Progenitor cell of endocrine pancreas (in vitro differentiated cells): ENCODE data around the gene OR4D1. TPM values are rescaled to one million over a fixed set of nuclear protein-coding genes. Genes with fewer than 3 reads are reported as not detected.
A peak's percentile ranks its signal among the peaks of the same experiment; 100 is the strongest.
"Not testable (repeated sequence)": the region's sequence is repeated elsewhere in the genome, so short reads cannot be mapped to it uniquely, and the experiment has no call there.

Experiments
- DNase-seq: peaks from one replicate; pipeline ENCODE4 v3.0.0; 2021; ENCODE audit warnings: low spot score; ENCODE audit not compliant: unreplicated experiment
- H3K27ac Mint-ChIP-seq: 2 replicates; pipeline ENCODE4 v1.8.0; 2021; ENCODE audit warnings: mild to moderate bottlenecking, moderate library complexity, mixed read lengths
- H3K27me3 Mint-ChIP-seq: 2 replicates; pipeline ENCODE4 v1.8.0; 2021; ENCODE audit warnings: mixed read lengths
- H3K36me3 Mint-ChIP-seq: 2 replicates; pipeline ENCODE4 v1.8.0; 2022; ENCODE audit warnings: mixed read lengths; ENCODE audit not compliant: insufficient read depth
- H3K4me1 Mint-ChIP-seq: 2 replicates; pipeline ENCODE4 v1.8.0; 2021; ENCODE audit warnings: low read depth, mixed read lengths
- H3K4me3 Mint-ChIP-seq: 2 replicates; pipeline ENCODE4 v1.8.0; 2021; ENCODE audit warnings: low read depth, mild to moderate bottlenecking, moderate library complexity, mixed read lengths
- H3K9me3 Mint-ChIP-seq: 2 replicates; pipeline ENCODE4 v1.8.0; 2021; ENCODE audit warnings: low read depth, mixed read lengths
- total RNA-seq: library from RNA; stranded (reverse); gene quantifications from 2 replicates; pipeline ENCODE4 v1.2.1, GENCODE V29; 2021
- TF ChIP-seq, protein P1 (sequence below): fragments of 200-600 bp; sonication (generic); IDR thresholded peaks from one replicate; pipeline ENCODE4 v1.5.0; 2021; ENCODE audit warnings: antibody characterized with exemption, mild to moderate bottlenecking; ENCODE audit not compliant: unreplicated experiment

Gene OR4D1
- total RNA-seq, 1 donor from 2014 or later: not detected

GRCh38 chr17:58119491-58119890, 28.7 kb upstream of the OR4D1 start:
- H3K27ac Mint-ChIP-seq: no peak overlapping the region
- TF ChIP-seq, protein P1, sequence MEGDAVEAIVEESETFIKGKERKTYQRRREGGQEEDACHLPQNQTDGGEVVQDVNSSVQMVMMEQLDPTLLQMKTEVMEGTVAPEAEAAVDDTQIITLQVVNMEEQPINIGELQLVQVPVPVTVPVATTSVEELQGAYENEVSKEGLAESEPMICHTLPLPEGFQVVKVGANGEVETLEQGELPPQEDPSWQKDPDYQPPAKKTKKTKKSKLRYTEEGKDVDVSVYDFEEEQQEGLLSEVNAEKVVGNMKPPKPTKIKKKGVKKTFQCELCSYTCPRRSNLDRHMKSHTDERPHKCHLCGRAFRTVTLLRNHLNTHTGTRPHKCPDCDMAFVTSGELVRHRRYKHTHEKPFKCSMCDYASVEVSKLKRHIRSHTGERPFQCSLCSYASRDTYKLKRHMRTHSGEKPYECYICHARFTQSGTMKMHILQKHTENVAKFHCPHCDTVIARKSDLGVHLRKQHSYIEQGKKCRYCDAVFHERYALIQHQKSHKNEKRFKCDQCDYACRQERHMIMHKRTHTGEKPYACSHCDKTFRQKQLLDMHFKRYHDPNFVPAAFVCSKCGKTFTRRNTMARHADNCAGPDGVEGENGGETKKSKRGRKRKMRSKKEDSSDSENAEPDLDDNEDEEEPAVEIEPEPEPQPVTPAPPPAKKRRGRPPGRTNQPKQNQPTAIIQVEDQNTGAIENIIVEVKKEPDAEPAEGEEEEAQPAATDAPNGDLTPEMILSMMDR: no peak
- no peaks in the 10 kb centered on the region for H3K36me3 Mint-ChIP-seq
- no peaks in the 10 kb centered on the region for H3K9me3 Mint-ChIP-seq
- H3K4me3 Mint-ChIP-seq: no peak overlapping the region
- no peaks in the 10 kb centered on the region for H3K4me1 Mint-ChIP-seq
- no peak for DNase-seq
- H3K27me3 Mint-ChIP-seq: peaks cover 17% of the 10 kb centered on the region

GRCh38 chr17:58120195-58120822, 27.9 kb upstream of the OR4D1 start:
- Mint-ChIP-seq H3K36me3 (no peaks in the 10 kb centered on the region), H3K9me3 (no peaks in the 10 kb centered on the region), H3K27ac (no peak overlapping the region), H3K27me3 (peaks cover 13% of the 10 kb centered on the region), H3K4me1 (no peaks in the 10 kb centered on the region), H3K4me3 (no peak overlapping the region)
- TF ChIP-seq, protein P1: no peak
- peak; percentile 50 for DNase-seq

DNA sequence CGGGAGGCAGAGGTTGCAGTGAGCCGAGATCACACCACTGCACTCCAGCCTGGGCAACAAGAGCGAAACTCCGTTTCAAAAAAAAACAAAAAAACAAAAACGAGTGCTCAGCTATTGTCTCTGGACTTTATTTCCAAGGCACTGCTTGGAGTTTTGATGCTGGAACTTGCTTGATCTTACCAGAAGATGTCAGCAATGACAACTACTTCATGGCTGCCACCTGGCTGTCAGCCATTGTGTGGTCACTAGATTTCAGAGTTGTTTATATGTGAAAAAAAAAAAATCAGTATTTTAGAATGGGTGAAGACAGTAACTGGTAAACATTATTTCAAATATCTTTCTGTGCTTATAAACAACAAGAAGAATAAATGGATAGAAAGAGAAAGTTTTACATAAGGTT, 26.3 kb upstream of the OR4D1 start:
- no peak for DNase-seq
- Mint-ChIP-seq H3K9me3 (no peaks in the 10 kb centered on the region), H3K4me1 (no peaks in the 10 kb centered on the region), H3K4me3 (no peak overlapping the region), H3K27me3 (peaks cover 25% of the 10 kb centered on the region), H3K27ac (no peak overlapping the region), H3K36me3 (no peaks in the 10 kb centered on the region)
- TF ChIP-seq, protein P1: peak; percentile 23

- no peak for DNase-seq
- Mint-ChIP-seq H3K4me3 (no peak overlapping the region), H3K27me3 (peaks cover 50% of the 10 kb centered on the region), H3K4me1 (no peaks in the 10 kb centered on the region), H3K27ac (no peak overlapping the region), H3K36me3 (no peaks in the 10 kb centered on the region), H3K9me3 (no peaks in the 10 kb centered on the region)
- TF ChIP-seq, protein P1: no peak
Measured at GRCh38 chr17:58127846-58128245, 20.3 kb upstream of the OR4D1 start.

- not testable (repeated sequence) for H3K4me1 Mint-ChIP-seq, H3K9me3 Mint-ChIP-seq, H3K27ac Mint-ChIP-seq, DNase-seq, H3K4me3 Mint-ChIP-seq, H3K36me3 Mint-ChIP-seq
- H3K27me3 Mint-ChIP-seq: peaks cover 76% of the 10 kb centered on the region
Measured at GRCh38 chr17:58132697-58133096, 15.5 kb upstream of the OR4D1 start.

GRCh38 chr17:58136669-58137279, 11.4 kb upstream of the OR4D1 start:
- H3K27ac Mint-ChIP-seq: no peak overlapping the region
- peaks cover 68% of the 10 kb centered on the region for H3K27me3 Mint-ChIP-seq

More at GRCh38 chr17:58136669-58137279, 11.4 kb upstream of the OR4D1 start:
- H3K9me3 Mint-ChIP-seq: no peaks in the 10 kb centered on the region
- H3K4me1 Mint-ChIP-seq: no peaks in the 10 kb centered on the region
- DNase-seq: no peak
- H3K4me3 Mint-ChIP-seq: no peak overlapping the region
- TF ChIP-seq, protein P1: peak; percentile 62
- no peaks in the 10 kb centered on the region for H3K36me3 Mint-ChIP-seq
